GM21526 (cell line): ENCODE data around the gene DNMT3L.
"Not testable (repeated sequence)": the region's sequence is repeated elsewhere in the genome, so short reads cannot be mapped to it uniquely, and the experiment has no call there.

Experiments used
- ATAC-seq: cut with Tn5 transposase; IDR thresholded peaks from one replicate; pipeline ENCODE4 v1.9.1; 2021; ENCODE audit warnings: moderate library complexity; ENCODE audit not compliant: unreplicated experiment, low FRiP score

The DNMT3L gene

GRCh38 chr21:44261675-44262295, at the start of gene DNMT3L:
DNMT3L (minus strand) TSS chr21:44261897; CDS start chr21:44261259, 638 bp downstream.
- ATAC-seq = no peak

- no peak for ATAC-seq
Observed at GRCh38 chr21:44310628-44311507, 49.2 kb upstream of the DNMT3L start.

- ATAC-seq = no peak
Observed at GRCh38 chr21:44306936-44307704, 45.4 kb upstream of the DNMT3L start.

- ATAC-seq = no peak
Observed at GRCh38 chr21:44305691-44306090, 44.0 kb upstream of the DNMT3L start.

- ATAC-seq = no peak
Observed at GRCh38 chr21:44304877-44305293, 43.2 kb upstream of the DNMT3L start.

GRCh38 chr21:44304011-44304616, 42.4 kb upstream of the DNMT3L start:
- no peak for ATAC-seq

- no peak for ATAC-seq
Observed at GRCh38 chr21:44303490-44303981, 41.8 kb upstream of the DNMT3L start.

- not testable (repeated sequence) for ATAC-seq
Observed at GRCh38 chr21:44302573-44303401, 41.1 kb upstream of the DNMT3L start.

- no peak for ATAC-seq
Observed at GRCh38 chr21:44301961-44302406, 40.3 kb upstream of the DNMT3L start.

- no peak for ATAC-seq
Observed at GRCh38 chr21:44301141-44301540, 39.4 kb upstream of the DNMT3L start.

GRCh38 chr21:44300262-44300959, 38.7 kb upstream of the DNMT3L start:
- ATAC-seq = no peak

GRCh38 chr21:44299458-44300261, 38.0 kb upstream of the DNMT3L start, which contains the start of gene PFKL:
PFKL (plus strand) TSS chr21:44300053; CDS start chr21:44300106, 53 bp downstream.
- ATAC-seq = no peak

GRCh38 chr21:44299085-44299457, 37.4 kb upstream of the DNMT3L start:
- ATAC-seq = no peak

- ATAC-seq = no peak
Observed at GRCh38 chr21:44298301-44298700, 36.6 kb upstream of the DNMT3L start.

- ATAC-seq = no peak
Observed at GRCh38 chr21:44297525-44298290, 36.0 kb upstream of the DNMT3L start.

GRCh38 chr21:44296916-44297315, 35.2 kb upstream of the DNMT3L start:
- no peak for ATAC-seq

- no peak for ATAC-seq
Observed at GRCh38 chr21:44296103-44296519, 34.4 kb upstream of the DNMT3L start.
